GM18867 (cell line): Measurements from ENCODE around the gene SH3PXD2A.

ENCODE experiments used
- ATAC-seq: cut with Tn5 transposase; IDR thresholded peaks from one replicate; pipeline ENCODE4 v1.9.1; 2021; ENCODE audit warnings: mild to moderate bottlenecking, moderate library complexity; ENCODE audit not compliant: unreplicated experiment

Gene SH3PXD2A

DNA sequence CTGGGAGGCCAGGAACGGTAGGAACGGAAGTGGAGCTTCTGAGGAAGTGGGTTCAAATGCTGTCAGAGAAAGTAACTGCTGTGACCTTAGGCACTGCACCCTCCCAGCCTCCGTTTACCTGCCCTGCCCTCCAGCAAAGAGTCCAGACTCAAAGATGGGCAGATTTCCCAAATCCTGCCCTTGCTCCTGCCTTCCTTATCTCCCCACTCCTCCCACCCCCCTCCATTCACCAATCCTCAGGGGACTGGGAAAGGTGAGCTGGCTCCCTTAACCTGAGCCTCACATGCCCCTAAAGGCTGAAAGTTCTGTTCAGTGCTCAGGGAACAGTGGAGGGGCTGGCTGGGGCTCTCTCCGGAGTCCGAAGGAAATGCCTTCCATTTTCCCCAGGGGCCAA lies 161.6 kb downstream of the SH3PXD2A start:
- ATAC-seq: no peak

DNA sequence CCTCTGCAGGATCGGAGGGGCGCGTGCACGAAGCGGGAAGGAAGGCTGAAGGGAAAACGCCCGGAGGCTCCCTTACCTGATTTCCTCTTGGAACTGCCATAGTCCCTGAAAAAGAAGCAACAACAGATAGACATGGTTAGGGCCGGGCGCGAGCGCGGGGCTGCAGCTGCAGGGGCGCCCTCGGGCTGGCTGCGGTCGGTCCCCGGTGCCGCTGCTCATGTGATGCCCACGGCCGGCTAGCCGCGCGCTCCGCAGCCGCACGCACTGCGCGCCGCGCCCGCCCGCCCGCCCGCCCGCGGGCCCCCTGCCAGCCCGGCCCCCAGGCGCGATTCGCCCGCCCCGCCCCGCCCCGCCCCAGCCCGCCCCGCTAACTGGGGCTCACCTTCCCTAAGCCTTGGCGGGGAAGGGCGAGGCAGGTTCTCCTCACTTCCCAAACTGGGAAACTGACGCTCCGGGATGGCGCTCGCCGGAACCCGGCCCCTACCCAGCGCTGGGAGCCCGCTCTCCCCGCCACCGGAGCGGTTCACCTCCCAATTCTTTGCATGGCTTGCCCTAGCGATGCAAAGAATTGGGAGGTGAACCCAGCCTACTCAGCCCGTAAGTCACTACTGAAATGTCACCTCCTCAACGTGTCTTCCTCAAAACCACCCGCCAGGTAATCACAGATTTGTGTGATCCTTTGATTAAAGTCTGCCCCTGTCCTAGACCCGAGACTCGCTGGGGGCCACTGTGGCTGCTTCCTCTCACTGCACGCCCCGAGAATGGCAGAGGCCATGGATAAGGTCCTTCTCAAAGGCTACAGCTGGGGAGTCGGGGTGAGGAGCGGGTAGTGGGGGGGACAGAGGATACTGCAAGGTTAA lies 162.2 kb downstream of the SH3PXD2A start:
- ATAC-seq: peak; percentile 28

DNA sequence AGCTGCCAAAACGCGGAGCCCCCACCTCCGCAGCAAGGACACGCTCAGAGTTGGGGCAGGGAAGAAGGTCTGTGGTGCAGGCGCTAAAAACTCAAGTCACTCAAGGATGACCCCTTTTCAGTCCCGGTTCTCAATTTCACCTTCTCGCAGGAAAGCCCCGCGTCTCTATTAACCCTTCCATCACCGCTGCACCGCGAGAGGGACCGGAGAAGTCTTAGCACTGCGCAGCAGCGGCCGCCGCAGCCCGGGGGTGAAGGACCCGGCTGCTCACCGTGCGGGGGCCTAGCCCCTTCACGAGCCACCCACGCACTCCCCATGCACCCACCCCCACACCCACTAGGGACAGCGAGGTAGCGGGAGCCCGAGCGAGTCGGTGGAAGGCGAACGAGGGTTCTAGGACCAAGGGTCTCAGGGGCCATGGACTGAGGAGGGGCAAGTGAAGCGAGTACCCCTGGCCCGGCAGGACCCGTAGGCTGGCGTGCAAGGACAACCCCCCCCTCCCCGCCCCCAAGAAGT lies 162.9 kb downstream of the SH3PXD2A start:
- ATAC-seq: peak; percentile 57

DNA sequence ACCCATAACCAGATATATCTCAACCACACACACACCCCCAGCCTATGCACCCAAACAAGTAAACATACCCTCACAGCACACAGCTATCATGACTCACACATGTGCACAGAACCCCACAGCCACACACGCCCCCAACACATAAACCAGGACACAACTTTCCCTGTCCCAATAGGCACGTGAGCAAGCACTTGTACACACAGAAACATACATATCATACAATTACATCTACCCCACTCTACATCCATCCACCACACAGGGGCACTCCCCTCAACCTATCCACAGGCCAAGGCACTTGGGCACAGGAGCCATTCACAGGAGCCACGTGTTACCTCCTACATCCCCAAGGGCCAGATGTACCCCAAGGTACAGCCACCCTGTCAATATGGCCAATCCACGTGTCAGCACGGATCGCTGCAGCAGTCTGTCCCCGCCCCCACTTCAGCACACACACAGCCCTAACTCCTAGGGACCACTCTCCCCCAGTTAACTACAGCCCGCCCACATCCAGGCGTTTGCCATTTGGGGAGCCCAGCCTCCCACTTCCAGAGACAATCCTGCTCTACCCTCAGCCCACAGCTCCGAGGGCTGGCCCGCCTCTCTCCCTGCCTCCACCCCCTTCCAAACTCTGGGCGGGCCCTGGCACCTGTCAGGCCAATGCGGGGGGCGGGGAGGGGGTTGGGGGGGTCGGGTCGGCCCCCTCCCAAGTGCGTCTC lies 163.5 kb downstream of the SH3PXD2A start:
- peak; percentile 32 for ATAC-seq

DNA sequence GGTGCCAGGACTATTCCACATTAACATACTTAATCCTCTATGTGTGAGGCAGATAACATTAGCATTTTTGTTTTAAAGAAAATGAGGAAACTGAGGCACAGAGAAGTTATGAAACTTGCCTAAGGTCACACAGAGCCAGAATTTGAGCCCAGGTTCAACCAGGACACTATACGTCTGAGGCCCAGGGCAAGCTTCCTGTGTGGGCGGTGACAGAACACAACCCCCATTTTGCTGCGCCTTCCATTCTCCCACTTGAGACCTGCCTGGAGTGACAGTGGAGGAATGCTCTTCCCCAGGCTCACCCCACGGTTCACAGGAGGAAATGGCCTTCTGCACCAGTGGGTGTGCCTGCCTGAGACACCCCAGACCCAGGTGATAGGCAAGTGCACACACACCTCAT lies 164.1 kb downstream of the SH3PXD2A start:
- no peak for ATAC-seq

DNA sequence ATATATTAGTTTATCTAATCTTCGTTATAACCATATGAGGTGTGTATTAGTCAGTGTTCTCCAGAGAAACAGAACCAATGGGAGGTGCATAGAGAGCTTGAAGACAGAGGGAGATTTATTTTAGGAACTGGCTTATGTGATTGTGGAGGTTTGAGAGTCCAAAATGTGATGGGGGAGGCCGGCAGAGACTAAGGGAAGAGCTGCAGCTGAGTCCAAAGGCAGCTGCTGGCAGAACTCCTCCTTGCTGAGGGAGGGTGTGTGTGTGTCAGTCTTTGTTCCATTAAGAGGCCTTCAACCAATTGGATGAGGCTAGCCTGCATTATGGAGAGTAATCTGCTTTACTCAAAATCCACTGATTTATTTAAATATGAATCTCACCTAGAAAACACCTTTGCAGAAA lies 165.1 kb downstream of the SH3PXD2A start:
- ATAC-seq: no peak

DNA sequence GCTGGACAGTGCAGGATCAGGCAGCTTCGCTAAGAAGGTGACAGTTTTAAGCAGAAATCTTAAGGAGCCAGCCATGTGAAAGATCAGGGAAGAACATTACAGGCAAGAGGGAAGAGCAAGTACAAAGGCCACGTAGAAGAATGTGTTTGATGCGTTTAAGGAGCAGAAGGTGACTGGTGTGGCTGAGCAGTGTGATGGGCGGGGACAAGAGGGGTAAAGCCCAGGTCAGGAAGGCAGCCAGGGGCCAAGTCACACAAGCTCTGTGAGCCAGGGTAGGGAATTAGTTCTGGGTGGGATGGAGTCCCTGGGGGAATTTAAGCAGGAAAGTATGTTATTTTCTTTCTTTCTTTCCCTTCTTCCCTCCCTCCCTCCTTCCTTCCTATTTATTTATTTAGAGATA lies 166.9 kb downstream of the SH3PXD2A start:
- no peak for ATAC-seq

DNA sequence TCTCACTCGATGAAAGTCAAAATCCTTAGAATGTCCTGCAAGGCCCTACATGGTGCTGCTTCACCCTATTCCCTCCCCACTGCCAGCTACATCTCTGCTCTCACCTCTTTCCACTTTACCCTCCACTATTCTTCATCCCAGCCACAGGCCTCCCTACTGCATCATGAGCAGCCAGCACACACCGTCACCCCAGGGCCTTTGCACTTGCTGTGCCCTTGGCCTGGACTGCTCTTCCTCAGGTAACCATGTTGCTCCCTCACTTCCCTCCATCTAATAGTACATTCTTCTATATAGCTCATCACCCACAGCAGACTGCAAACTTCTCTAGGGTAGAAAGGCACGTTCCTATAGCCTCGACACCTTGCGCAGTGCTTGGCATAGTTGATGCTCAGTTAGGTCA lies 167.7 kb downstream of the SH3PXD2A start:
- no peak for ATAC-seq

DNA sequence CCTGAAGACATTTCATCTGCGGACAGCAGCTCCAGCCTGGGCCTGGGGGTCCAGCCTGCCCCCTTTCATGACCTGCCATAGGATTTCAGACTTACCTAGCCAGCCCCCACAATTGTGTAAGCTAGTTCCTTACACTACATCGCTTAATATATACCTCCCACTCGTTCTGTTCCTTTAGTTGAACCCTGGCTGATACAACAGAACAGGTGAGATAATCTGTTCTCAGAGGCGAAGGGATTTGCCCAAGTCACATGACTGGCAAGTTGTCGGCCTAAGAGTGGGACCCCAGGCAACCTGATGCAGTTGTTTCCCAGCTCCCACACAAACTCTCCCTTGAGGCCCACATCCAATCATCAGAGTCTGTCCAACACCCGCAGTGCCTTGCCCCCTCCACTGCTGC lies 168.2 kb downstream of the SH3PXD2A start:
- ATAC-seq: no peak

DNA sequence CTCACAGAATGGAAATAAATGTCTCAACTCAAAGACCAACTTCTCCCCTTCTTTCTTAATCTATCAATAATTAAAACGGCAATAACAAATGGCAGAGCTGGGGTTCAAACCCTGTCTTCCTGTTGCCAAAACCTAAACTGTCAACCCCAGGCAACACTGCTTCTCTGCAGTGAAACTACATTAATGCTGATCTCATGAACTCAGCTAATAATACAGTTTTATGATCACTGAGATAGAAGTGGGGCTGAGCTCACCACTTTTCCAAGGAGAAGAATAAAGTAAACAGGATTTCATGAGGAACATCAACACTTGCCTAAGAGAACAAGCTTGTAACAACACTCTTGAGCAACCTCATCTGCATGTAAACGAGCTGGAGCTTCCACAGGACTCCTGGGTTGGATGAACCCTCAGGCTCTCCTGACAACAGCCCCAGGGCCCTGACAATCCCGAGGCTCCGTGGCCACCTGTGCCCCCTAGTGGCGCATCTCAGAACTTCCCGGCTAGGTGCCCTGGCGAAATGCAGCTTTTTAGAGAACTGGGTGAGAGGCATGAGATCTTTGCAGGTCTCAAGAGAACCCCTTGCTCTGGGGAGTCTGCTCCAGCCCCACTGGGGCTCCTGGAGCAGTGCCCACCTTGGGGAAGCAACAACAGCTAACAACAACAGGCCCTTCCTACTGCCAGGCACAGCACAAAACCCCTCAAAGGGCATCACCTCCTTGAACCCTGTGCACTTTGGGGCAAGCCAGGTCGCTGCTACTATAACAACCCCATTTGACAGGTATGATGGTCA lies 169.3 kb downstream of the SH3PXD2A start:
- ATAC-seq: peak; percentile 68

DNA sequence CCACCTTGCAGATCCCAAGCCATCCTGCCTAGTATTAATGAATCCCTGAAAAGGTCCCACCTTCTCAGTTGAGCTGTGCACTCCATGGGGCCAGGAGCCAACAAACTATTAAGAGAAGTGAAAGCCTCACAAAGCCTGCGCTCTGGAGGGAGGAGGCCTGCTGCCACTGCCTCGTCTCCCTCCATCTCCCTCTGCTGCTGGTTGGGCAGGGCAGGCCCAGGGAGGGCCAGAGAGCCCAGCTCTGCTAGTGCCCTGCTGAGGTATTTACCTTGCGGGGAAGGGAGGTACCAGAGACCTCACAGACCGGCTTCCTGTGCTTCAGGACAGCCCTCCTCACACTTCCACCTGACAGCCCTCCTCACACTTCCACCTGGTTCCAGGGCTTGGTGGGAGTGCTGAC lies 171.5 kb downstream of the SH3PXD2A start:
- no peak for ATAC-seq

DNA sequence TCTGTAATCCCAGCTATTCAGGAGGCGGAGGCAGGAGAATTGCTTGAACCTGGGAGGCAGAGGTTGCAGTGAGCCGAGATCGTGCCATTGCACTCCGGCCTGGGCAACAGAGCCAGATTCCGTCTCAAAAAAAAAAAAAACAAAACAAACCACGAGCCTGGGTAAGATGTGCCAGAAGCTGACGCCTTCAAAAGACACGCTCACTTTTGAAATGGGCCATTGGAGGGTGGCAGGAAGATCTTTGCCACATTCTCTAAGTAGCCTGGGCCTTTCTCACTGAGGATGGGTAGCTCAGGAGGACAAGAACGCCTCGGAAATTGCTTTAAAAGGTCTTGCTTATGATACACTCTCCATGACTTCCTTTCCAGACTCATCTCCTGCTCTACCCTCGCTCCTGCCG lies 172.7 kb downstream of the SH3PXD2A start:
- ATAC-seq: no peak

DNA sequence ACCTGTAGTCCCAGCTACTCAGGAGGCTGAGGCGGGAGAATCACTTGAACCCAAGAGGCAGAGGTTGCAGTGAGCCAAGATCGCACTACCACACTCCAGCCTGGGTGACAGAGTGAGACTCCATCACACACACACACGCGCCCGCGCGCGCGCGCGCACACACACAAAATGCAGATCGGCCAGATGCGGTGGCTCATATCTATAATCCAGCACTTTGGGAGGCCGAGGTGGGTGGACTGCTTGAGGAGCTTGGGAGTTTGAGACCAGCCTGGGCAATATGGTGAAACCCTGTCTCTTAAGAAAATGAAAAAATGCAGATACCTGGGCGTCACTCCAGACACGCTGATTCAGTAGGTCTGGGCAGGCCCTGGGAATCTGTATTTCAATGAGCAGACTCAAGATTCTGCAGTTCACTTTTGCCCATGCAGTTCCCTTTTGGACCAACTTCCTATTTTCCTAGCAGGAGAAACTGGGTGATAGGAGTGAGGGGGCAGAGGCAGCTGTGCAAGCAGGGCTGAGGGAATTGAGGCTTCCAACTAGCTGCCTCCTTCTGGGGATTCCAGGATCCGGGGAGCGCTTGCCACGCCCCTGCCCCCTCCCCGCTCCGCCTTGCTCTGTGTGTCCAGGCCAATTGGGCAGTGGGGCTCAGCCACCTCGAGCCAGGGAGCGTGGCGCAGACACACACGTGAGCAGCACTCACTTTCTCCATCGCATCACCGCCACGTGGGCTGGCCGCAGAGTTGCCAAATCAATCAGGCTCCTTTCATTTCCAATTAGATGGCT lies 173.6 kb downstream of the SH3PXD2A start:
- no peak for ATAC-seq

DNA sequence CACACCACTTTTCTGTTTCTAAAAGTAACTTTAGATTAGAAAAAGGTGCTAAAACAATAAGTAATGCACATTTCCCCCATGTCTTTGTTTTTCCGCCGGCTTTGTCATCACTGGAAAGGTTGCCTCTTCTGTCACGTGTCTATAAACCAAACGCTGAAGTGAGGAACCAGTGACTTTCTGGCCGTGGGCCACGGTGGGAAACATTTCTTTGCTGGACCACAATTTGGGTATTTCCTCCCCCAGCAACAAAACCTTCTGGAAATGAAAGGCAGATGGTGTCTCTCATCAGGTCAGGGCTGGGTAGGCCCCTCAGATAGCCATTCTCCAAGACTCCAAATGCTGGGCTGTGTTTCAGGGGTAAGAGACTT lies 174.5 kb downstream of the SH3PXD2A start:
- peak; percentile 38 for ATAC-seq

DNA sequence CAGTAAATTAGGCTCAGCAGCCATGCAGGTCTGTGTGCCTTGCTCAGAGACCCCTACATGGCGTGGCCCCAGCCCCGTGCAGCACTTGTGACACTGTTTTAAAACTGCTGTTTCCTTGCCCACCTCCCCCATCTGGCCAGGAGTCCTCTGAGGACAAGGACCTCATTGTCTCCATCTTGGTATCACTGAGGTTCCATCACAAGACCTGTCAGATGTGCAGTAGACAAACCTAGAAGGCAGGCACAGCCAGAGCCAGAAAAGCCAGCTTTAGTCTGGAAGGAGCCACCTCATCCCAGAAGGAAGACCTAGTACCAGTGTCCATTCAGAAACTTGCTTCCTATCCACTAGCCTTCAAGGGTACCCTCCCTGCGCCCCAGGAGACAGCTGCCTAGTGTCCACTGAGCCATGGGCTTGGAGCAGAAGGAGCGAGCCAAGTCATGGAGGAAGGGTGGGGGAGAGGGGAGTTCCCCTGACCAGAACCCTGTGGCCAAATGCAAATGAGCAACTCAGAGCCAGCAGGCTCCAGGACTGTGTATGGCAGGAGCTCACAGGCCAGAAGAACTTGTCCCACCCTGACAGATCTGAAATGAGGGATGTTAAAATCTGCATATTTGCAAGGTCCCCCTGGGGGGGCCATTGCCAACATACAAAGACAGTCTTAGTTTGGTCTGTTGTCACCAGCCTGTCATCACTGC lies 176.1 kb downstream of the SH3PXD2A start:
- ATAC-seq: peak; percentile 57

DNA sequence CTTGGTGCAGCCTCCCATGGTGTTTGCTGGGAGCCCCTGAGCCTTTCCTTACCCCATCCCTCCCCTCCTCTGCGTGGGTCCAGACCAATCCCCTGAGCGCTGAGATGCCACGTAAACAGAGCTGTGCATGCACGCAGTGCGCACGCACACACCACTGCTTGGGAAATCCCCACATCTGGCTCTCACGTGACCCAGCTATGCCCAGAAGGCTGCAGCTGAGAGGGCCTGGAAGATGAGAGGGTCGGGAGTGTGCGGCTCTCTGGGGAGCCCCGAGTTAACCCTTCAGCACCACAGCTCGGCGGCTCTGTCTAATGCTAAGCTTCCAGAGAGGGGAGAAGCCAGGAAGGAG lies 177.2 kb downstream of the SH3PXD2A start:
- peak; percentile 72 for ATAC-seq

DNA sequence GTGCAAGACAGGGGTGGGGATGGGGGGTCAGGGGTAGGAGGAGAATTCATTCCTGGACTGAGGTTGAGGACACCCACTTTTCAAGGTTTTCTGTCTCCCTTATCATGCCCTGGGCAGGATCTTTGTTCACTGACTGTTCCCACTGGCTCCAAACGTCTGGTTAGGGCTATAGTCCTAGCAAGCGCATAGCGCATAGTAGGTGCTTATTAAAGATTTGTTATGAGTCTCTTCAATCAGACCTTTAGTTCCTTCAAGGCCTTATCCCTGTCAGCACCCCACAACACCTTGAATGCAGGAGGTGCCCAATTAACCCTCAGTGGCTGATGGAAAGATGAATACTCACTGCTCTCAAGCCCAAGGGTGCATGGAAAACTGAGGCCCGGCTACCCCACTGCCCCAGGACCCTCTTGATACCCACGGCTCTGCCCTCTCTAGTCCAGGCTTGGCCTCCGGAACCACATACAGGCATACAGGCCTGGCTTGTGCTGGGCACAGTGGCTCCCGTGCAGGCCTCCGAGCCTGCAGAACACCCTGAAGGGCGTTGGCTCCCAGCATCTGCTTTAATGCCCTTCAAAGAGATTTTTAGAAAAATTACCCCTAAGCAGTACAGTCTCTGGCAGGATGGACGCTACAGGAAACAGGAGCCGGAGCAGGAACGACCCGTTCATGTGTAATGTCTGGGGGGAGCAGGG lies 177.7 kb downstream of the SH3PXD2A start:
- ATAC-seq: no peak

DNA sequence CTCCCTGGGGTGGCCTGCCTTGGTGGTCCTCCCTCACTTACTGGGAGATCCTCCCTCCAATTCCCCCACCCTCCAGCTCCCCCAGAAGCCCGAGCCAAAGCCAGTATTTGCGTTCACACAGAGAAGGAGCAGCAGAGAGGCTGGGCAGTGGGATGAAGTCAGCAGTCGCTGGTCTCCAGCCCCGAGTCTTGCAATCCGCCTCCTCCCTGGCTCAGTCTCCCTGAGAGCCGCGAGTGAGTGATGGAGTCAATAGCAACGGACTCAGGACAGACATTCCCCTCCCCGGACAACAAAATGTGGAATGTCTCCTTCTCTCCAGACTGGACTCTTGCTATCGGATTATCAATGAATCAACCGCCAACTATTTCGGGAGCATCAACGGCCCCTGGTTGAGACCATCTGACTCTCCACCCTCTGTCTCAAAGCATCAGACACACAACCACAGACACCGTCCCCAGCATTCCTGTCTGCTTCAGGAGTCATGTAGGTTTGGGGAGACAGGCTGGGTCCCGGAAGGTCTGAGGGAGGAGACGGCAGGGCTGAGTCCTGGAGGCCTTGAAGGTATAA lies 178.4 kb downstream of the SH3PXD2A start:
- ATAC-seq: no peak
